Measurements from ENCODE around the gene LMNA. TPM values are rescaled to one million over a fixed set of nuclear protein-coding genes. Genes with fewer than 3 reads are reported as not detected.

LMNA gene
- total RNA-seq, 2 experiments from 2014 or later, result 8.5 to 10.3 TPM

DNA sequence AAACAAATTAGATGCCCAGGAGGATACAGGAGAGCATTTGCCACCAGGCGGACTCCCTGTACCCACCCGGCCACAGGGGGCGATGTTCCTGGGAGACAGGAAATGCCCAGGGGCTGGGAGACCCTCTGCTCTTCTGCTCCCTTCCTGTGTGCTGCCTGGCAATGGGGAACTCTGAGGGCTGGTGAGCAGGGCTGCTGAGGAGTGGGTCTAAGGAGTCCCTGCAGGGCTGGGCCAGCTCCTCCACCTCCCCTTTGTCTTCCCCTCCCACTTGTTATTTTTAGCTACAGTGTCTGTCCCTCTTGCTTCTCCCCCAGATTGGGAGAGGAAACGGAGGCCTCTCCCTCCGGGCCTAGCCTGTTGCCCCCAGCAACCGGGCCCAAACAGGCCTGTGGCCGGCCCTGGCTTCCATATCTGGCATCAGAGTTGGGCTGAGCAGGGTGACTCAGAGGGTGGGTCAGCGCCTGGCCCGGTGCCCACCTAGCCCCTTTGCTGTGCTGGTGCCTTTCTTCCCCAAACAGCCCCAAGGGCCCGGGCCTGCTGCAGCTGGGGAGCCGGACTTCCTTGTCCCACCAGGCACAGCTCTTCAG is 11.6 kb downstream of the LMNA start:
- H3K9me3 Mint-ChIP-seq (ENCODE audit: insufficient read depth), result no peaks in the 10 kb centered on the region
- H3K27ac Mint-ChIP-seq, result peak overlapping the region; percentile 79
- peak; percentile 72 for DNase-seq
- ChIA-PET CTCF (interaction anchor here (0.8 to 8.5 kb wide), 8 partner anchors 12 to 193 kb away, joined by 3 to 534 read pairs (median 4); partner anchors contain the start of gene LMNA), POLR2A (interaction anchor here (1.2 to 8.1 kb wide), 5 partner anchors 10 to 28 kb away, joined by 3 to 44 read pairs (median 3); no protein-coding TSS in a partner anchor)
- peaks cover 21% of the 10 kb centered on the region for H3K27me3 Mint-ChIP-seq (ENCODE audit: low read depth)
- peaks cover 72% of the 10 kb centered on the region for H3K4me1 Mint-ChIP-seq (ENCODE audit: low read depth)
- no peaks in the 10 kb centered on the region for H3K36me3 Mint-ChIP-seq (ENCODE audit: low read depth)
- ATAC-seq, result peak; percentile 47
- H3K4me3 Mint-ChIP-seq, result peak overlapping the region; percentile 28

DNA sequence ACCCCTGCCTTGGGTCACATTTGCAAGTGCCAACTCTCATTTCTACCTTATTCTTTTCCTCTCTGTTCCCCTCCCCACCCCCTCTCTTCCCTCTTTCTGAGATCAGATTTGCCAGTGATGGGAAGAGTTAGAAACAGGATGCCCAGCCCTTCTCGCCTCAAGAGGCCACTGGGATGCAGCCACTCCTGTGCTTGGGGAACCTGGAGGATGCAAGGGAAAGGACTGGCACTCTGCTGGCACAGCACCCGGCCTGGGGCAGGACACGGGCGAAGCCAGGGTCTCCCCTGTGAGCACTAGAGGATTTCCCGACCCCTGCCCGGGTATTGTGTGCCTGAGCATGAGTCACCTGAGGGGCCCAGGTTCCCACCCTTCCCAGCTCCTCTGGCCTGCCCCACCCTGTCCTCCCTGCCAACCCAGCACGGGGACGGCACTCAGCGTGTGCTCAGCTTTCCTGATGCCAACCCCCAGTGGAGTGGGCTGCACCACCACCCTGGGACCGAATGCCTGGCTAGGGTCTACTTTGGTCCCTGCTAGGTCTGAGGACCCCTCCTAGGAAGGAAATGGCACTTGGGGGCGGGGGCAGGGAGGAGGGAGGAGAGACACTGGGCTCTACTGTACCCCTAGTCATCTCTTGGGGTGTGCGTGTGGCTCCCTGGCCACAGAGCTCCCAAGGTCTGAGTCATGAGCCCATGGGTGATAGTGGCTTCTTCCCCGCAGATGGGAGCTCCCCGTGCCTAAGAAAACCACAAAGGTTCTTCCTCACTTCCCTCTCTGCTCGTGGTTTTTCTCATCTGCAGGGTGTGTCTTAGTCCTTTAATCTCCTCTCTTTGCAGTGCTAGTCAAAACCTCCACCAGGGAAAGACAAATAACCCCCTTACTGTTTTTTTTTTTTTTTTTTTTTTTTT is 12.4 kb downstream of the LMNA start:
- POLR2A ChIA-PET, result interaction anchor here (0.9 to 8.1 kb wide), 9 partner anchors 9 to 156 kb away, joined by 3 to 44 read pairs (median 3); partner anchors contain the start of genes LMNA and SMG5
- DNase-seq, result peak; percentile 90
- H3K27ac Mint-ChIP-seq, result peak overlapping the region; percentile 79
- CTCF ChIA-PET, result interaction anchor here (0.8 to 8.5 kb wide), 14 partner anchors 8 to 192 kb away, joined by 3 to 534 read pairs (median 5); partner anchors contain the start of genes LMNA, PMF1 and SMG5
- H3K27me3 Mint-ChIP-seq (ENCODE audit: low read depth), result peaks cover 20% of the 10 kb centered on the region
- H3K4me3 Mint-ChIP-seq, result peak overlapping the region; percentile 28
- peak; percentile 81 for ATAC-seq
- H3K36me3 Mint-ChIP-seq (ENCODE audit: low read depth), result no peaks in the 10 kb centered on the region
- no peaks in the 10 kb centered on the region for H3K9me3 Mint-ChIP-seq (ENCODE audit: insufficient read depth)
- peaks cover 72% of the 10 kb centered on the region for H3K4me1 Mint-ChIP-seq (ENCODE audit: low read depth)

DNA sequence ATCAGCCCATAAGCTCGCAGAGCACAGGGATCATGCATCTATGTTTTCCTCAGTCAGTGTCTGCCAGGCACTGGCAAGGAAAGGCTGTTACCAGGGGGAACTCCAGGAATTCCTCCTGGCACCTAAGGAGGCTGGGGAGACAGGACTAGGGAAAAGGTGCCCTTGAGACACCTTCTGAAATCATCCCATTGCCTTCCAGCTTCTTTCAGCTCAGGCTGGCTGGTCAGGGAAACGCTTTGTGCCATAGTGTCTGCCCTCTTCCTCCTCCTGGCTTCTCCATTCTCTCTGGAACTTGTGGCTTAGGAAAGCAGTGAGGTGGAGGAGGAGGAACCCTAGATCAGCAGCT is 13.8 kb downstream of the LMNA start:
- no peak overlapping the region for H3K27ac Mint-ChIP-seq
- POLR2A ChIA-PET, result interaction anchor here (1.3 to 8.1 kb wide), 3 partner anchors 18 to 154 kb away, joined by 3 to 44 read pairs (median 5); partner anchors contain the start of gene SMG5

DNA sequence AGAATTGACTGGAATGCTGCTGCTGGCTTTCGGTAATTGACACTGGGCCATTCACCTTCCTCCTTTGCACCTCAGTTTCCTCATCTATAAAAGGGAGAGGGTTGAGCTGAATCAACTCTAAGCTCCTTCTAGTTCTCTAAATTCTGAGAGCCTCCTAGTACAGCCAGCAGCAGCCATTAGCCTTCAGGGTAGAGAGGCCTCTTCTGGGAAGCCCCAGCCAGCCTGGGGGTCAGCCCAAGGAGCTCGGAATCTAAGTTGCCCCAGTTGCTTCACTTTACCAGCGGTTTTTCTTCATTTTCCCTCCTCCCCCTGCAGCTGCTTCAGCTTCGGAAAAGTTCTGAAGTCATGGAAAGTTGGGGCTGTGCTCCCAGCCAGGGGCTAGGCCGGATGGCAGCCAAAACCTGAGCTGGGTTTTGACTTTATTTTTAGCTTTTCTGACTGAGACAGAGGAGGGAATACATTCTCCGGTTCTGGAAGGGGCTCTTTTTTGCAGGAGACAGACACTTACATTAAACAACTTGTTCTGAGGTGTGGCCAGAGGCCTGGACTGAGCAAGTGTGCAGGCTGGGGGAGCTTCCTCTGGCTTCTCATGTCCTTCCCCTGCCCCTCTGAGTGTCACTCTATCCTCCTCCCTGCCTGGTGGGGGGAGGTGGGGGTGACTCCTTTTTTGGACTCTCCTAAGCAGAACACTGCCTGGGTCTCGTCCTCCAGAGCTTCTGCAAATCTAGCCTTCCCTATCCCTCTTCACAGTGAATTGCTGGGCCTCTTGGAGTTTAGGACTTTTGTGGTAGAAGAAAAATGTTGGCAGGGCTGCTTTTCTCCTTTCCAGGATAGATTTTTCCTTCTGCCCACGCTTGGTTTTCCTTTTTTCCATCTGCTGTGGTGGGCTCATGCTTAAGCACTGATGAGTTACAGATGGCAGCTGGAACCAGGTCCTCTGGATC is 14.4 kb downstream of the LMNA start:
- Mint-ChIP-seq H3K27me3 (ENCODE audit: low read depth) (peaks cover 8% of the 10 kb centered on the region), H3K4me3 (no peak overlapping the region), H3K4me1 (ENCODE audit: low read depth) (peaks cover 59% of the 10 kb centered on the region), H3K36me3 (ENCODE audit: low read depth) (no peaks in the 10 kb centered on the region), H3K9me3 (ENCODE audit: insufficient read depth) (no peaks in the 10 kb centered on the region), H3K27ac (no peak overlapping the region)
- POLR2A ChIA-PET, result interaction anchor here (1.2 to 8.1 kb wide), 3 partner anchors 17 to 84 kb away, joined by 3 to 44 read pairs (median 3); partner anchors contain the start of gene PMF1
- CTCF ChIA-PET, result interaction anchor here (0.6 to 8.5 kb wide), 22 partner anchors 8 to 303 kb away, joined by 3 to 534 read pairs (median 5); partner anchors contain the start of genes LMNA and RAB25
- DNase-seq (no peak), ATAC-seq (no peak)

More for the DNA sequence above, 13.8 kb downstream of the LMNA start:
- H3K9me3 Mint-ChIP-seq (ENCODE audit: insufficient read depth), result no peaks in the 10 kb centered on the region
- H3K36me3 Mint-ChIP-seq (ENCODE audit: low read depth), result no peaks in the 10 kb centered on the region
- CTCF ChIA-PET, result interaction anchor here (0.7 to 8.5 kb wide), 13 partner anchors 8 to 304 kb away, joined by 3 to 534 read pairs (median 9); partner anchors contain the start of gene LMNA
- DNase-seq, result no peak
- no peak for ATAC-seq
- no peak overlapping the region for H3K4me3 Mint-ChIP-seq
- H3K27me3 Mint-ChIP-seq (ENCODE audit: low read depth), result peaks cover 11% of the 10 kb centered on the region
- H3K4me1 Mint-ChIP-seq (ENCODE audit: low read depth), result peaks cover 66% of the 10 kb centered on the region

DNA sequence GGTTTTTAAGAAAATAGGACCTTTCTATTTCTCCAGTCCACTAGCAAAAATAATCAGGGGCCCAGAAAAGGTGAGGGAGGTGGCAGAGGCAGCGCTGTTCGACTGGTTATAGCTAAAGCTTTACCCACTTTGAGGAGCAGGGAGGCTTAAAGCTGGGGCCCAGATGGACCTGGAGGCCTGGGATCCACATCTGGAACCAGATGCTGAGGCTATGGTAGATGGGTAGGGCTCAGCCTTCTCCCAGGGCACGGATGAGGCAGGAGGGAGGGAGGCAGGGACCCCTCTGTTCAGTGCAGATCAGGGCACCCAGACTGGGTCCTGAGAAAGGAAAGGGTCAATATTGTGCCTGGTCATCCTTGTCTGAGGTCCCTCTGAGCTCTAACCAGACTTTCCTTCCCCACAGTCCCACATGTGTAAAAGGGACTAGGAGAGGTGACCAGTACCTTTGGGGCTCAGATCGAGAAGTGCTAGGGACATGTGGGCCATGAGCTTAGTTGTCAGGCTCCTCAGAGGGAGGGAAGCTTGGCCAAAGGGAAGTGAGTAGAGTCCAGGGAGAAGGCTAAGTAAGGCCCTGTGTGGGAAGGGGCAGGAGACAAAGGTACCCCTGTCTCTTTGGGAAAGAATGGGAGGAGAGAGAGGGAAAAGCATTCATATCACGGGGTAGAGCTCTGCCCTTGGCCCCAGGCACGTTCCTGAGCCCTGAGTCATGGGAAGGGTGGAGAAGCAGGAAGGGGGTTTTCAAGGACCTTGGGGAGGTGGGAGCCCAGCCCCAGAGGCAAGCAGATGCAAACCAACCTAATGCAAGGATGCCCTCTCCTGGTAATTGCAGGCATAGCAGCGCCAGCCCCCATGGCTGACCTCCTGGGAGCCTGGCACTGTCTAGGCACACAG is 15.4 kb downstream of the LMNA start:
- ChIA-PET CTCF (interaction anchor here (0.9 to 8.5 kb wide), 23 partner anchors 9 to 189 kb away, joined by 3 to 534 read pairs (median 4); partner anchors contain the start of genes LMNA and PMF1), POLR2A (interaction anchor here (0.6 to 8.1 kb wide), 3 partner anchors 12 to 83 kb away, joined by 3 to 44 read pairs (median 4); partner anchors contain the start of gene PMF1)
- H3K4me1 Mint-ChIP-seq (ENCODE audit: low read depth), result peaks cover 51% of the 10 kb centered on the region
- H3K27ac Mint-ChIP-seq, result no peak overlapping the region
- DNase-seq (peak; percentile 83), ATAC-seq (no peak)
- H3K4me3 Mint-ChIP-seq, result no peak overlapping the region
- H3K36me3 Mint-ChIP-seq (ENCODE audit: low read depth), result no peaks in the 10 kb centered on the region
- no peaks in the 10 kb centered on the region for H3K9me3 Mint-ChIP-seq (ENCODE audit: insufficient read depth)
- peaks cover 7% of the 10 kb centered on the region for H3K27me3 Mint-ChIP-seq (ENCODE audit: low read depth)

DNA sequence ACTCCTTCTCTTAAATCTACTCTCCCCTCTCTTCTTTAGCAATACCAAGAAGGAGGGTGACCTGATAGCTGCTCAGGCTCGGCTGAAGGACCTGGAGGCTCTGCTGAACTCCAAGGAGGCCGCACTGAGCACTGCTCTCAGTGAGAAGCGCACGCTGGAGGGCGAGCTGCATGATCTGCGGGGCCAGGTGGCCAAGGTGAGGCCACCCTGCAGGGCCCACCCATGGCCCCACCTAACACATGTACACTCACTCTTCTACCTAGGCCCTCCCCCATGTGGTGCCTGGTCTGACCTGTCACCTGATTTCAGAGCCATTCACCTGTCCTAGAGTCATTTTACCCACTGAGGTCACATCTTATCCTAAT is 16.0 kb downstream of the LMNA start:
- CTCF ChIA-PET, result interaction anchor here (0.9 to 8.5 kb wide), 15 partner anchors 10 to 189 kb away, joined by 3 to 534 read pairs (median 9); partner anchors contain the start of genes LMNA, PMF1, SMG5 and TMEM79
- POLR2A ChIA-PET, result interaction anchor here (0.6 to 8.1 kb wide), 2 partner anchors 11 to 33 kb away, joined by 4 to 44 read pairs; no protein-coding TSS in a partner anchor
- Mint-ChIP-seq H3K27ac (no peak overlapping the region), H3K4me1 (ENCODE audit: low read depth) (peaks cover 44% of the 10 kb centered on the region), H3K4me3 (no peak overlapping the region), H3K27me3 (ENCODE audit: low read depth) (peaks cover 5% of the 10 kb centered on the region), H3K9me3 (ENCODE audit: insufficient read depth) (no peaks in the 10 kb centered on the region), H3K36me3 (ENCODE audit: low read depth) (no peaks in the 10 kb centered on the region)
- ATAC-seq (no peak), DNase-seq (no peak)

DNA sequence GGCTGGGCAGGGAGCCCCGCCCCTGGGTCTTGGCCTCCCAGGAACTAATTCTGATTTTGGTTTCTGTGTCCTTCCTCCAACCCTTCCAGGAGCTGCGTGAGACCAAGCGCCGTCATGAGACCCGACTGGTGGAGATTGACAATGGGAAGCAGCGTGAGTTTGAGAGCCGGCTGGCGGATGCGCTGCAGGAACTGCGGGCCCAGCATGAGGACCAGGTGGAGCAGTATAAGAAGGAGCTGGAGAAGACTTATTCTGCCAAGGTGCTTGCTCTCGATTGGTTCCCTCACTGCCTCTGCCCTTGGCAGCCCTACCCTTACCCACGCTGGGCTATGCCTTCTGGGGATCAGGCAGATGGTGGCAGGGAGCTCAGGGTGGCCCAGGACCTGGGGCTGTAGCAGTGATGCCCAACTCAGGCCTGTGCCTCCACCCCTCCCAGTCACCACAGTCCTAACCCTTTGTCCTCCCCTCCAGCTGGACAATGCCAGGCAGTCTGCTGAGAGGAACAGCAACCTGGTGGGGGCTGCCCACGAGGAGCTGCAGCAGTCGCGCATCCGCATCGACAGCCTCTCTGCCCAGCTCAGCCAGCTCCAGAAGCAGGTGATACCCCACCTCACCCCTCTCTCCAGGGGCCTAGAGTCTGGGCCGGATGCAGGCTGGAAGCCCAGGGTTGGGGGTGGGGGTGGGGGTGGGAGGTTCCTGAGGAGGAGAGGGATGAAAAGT is 20.4 kb downstream of the LMNA start:
- ATAC-seq (no peak), DNase-seq (no peak)
- Mint-ChIP-seq H3K4me1 (ENCODE audit: low read depth) (peaks cover 6% of the 10 kb centered on the region), H3K36me3 (ENCODE audit: low read depth) (no peaks in the 10 kb centered on the region), H3K27me3 (ENCODE audit: low read depth) (peaks cover 4% of the 10 kb centered on the region), H3K4me3 (no peak overlapping the region), H3K9me3 (ENCODE audit: insufficient read depth) (no peaks in the 10 kb centered on the region), H3K27ac (no peak overlapping the region)
- CTCF ChIA-PET, result interaction anchor here (0.8 to 1.4 kb wide), 7 partner anchors 12 to 185 kb away, joined by 3 to 8 read pairs (median 4); no protein-coding TSS in a partner anchor
- POLR2A ChIA-PET, result no interaction called here

DNA sequence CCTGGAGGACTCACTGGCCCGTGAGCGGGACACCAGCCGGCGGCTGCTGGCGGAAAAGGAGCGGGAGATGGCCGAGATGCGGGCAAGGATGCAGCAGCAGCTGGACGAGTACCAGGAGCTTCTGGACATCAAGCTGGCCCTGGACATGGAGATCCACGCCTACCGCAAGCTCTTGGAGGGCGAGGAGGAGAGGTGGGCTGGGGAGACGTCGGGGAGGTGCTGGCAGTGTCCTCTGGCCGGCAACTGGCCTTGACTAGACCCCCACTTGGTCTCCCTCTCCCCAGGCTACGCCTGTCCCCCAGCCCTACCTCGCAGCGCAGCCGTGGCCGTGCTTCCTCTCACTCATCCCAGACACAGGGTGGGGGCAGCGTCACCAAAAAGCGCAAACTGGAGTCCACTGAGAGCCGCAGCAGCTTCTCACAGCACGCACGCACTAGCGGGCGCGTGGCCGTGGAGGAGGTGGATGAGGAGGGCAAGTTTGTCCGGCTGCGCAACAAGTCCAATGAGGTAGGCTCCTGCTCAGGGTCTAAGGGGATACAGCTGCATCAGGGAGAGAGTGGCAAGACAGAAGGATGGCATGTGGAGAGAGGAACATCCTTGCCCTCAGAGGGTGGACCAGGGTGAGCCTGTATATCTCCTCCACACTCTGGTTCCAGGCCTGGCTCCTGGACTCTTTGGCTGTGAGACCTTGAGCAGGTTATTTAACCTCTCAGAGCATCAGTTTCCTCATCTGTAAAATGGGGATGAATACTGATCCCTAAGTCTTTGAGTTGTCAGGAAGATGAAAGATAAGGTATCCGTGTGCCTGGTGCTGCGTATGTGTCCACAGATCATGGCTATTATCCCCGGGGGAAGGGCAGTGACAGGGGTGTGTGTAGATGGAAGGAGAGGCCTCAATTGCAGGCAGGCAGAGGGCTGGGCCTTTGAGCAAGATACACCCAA is 21.7 kb downstream of the LMNA start:
- ChIA-PET CTCF (interaction anchor here (0.6 to 1.2 kb wide), 3 partner anchors 40 to 89 kb away, joined by 3 to 5 read pairs (median 5); no protein-coding TSS in a partner anchor), POLR2A (interaction anchor here (1.1 kb wide), 1 partner anchor 146 kb away, joined by 3 read pairs; the partner anchor contains the start of gene SMG5)
- H3K27ac Mint-ChIP-seq, result no peak overlapping the region
- no peaks in the 10 kb centered on the region for H3K27me3 Mint-ChIP-seq (ENCODE audit: low read depth)
- no peaks in the 10 kb centered on the region for H3K9me3 Mint-ChIP-seq (ENCODE audit: insufficient read depth)
- no peak for ATAC-seq
- DNase-seq, result no peak
- no peak overlapping the region for H3K4me3 Mint-ChIP-seq
- peaks cover 1% of the 10 kb centered on the region for H3K4me1 Mint-ChIP-seq (ENCODE audit: low read depth)
- no peaks in the 10 kb centered on the region for H3K36me3 Mint-ChIP-seq (ENCODE audit: low read depth)

Measured in activated CD8-positive, alpha-beta T cell treated with anti-CD3 and anti-CD28 coated beads, Interleukin-2, amount 10 ng/mL, durations not matched to agents 7 days and 5 days (primary cell).